B cell (primary cell): ENCODE results near the gene TGFBI. TPM values are rescaled to one million over a fixed set of nuclear protein-coding genes. Genes with fewer than 3 reads are reported as not detected.

Experiments used
- ATAC-seq: fragments of 200-7000 bp; cut with Tn5 transposase; one replicate; pipeline ENCODE4 v1.10.0; 2021; ENCODE audit warnings: low read depth, mild to moderate bottlenecking, moderate number of reproducible peaks, moderate library complexity
- CTCF ChIA-PET: fragments of 350-600 bp; sonication (Branson Sonifier 250); formaldehyde crosslinking; loops from one replicate; lab custom pipeline; 2021; ENCODE audit warnings: antibody characterized with exemption, inconsistent platforms; lab: Charles Lee
- POLR2A ChIA-PET: fragments of 350-600 bp; sonication (Branson Sonifier 250); formaldehyde crosslinking; loops from one replicate; lab custom pipeline; 2021; ENCODE audit warnings: antibody characterized with exemption; lab: Charles Lee
- DNase-seq: peaks from one replicate; pipeline ENCODE4 v3.0.0; 2013
- H2AFZ ChIP-seq: 2 replicates; pipeline ENCODE4 v1.6.1; 2012; ENCODE audit warnings: mild to moderate bottlenecking, low read depth, low read length; ENCODE audit not compliant: insufficient read depth, poor library complexity, severe bottlenecking
- H3K27ac ChIP-seq, 2 donors: 1 replicate in 1 of 2; 2 replicates in 1 of 2; pipeline ENCODE4 v1.5.1; 2012 to 2013; ENCODE audit warnings: low read length in 2 of 2, mild to moderate bottlenecking in 2 of 2, moderate library complexity in 1 of 2
- H3K27me3 ChIP-seq, 4 experiments: fragments of 200-600 bp in 1 of 4; sonication (generic) in 1 of 4; replicated peaks in 1 of 4; 1 replicate in 2 of 4; 2 replicates in 2 of 4; pipeline versions ENCODE4 v1.6.1 to v1.7.0; 2013 to 2016; ENCODE audit warnings: low read length in 3 of 4, mild to moderate bottlenecking in 2 of 4, mixed read lengths in 1 of 4, moderate library complexity in 1 of 4; ENCODE audit not compliant: insufficient read depth in 4 of 4, control insufficient read depth in 3 of 4; ENCODE audit errors: control extremely low read depth in 1 of 4
- H3K36me3 ChIP-seq, 2 experiments: replicated peaks in 1 of 2; 1 replicate in 1 of 2; 2 replicates in 1 of 2; pipeline versions ENCODE4 v1.6.1 to v1.7.1; 2013; ENCODE audit warnings: low read length in 1 of 2; ENCODE audit not compliant: insufficient read depth in 2 of 2, control insufficient read depth in 1 of 2; ENCODE audit errors: control extremely low read depth in 1 of 2, extremely low read depth in 1 of 2
- H3K4me1 ChIP-seq, 2 donors: fragments of 200-600 bp in 1 of 2; sonication (generic) in 1 of 2; 1 replicate in 1 of 2; 2 replicates in 1 of 2; pipeline versions ENCODE4 v1.5.1 to v1.6.1; 2013 to 2017; ENCODE audit warnings: low read length in 2 of 2; ENCODE audit not compliant: control insufficient read depth in 2 of 2, insufficient read depth in 2 of 2
- H3K4me2 ChIP-seq: replicated peaks from 2 replicates; pipeline ENCODE3; 2012; ENCODE audit warnings: mild to moderate bottlenecking, low read depth, low read length; ENCODE audit not compliant: poor library complexity, severe bottlenecking
- H3K4me3 ChIP-seq, 5 experiments: fragments of 200-600 bp in 1 of 5; sonication (generic) in 1 of 5; 1 replicate in 3 of 5; 2 replicates in 2 of 5; pipeline versions ENCODE4 v1.5.1 to v1.7.0; 2011 to 2016; ENCODE audit warnings: low read length in 4 of 5, mild to moderate bottlenecking in 4 of 5, low read depth in 2 of 5, control low read depth in 1 of 5, moderate library complexity in 1 of 5; ENCODE audit not compliant: insufficient read depth in 1 of 5; ENCODE audit errors: control extremely low read depth in 1 of 5, extremely low read depth in 1 of 5
- H3K79me2 ChIP-seq: fragments of 200-600 bp; sonication (generic); one replicate; pipeline ENCODE4 v1.6.0; 2016; ENCODE audit warnings: low read length; ENCODE audit not compliant: control insufficient read depth, insufficient read depth
- H3K9ac ChIP-seq: fragments of 200-600 bp; sonication (generic); 2 replicates; pipeline ENCODE4 v1.6.1; 2017; ENCODE audit warnings: mild to moderate bottlenecking, low read length, moderate library complexity
- H3K9me3 ChIP-seq, 3 donors: one replicate each; pipeline versions ENCODE4 v1.6.1 to v1.7.1; 2013; ENCODE audit warnings: low read length in 2 of 3; ENCODE audit not compliant: control insufficient read depth in 2 of 3, insufficient read depth in 1 of 3; ENCODE audit errors: control extremely low read depth in 1 of 3
- H4K20me1 ChIP-seq: 2 replicates; pipeline ENCODE4 v1.6.0; 2012; ENCODE audit warnings: mild to moderate bottlenecking, low read length; ENCODE audit not compliant: insufficient read depth, control insufficient read depth, poor library complexity, severe bottlenecking
- H3K27ac Mint-ChIP-seq: one replicate; pipeline ENCODE4 v1.8.0; 2021; ENCODE audit warnings: mixed read lengths
- H3K27me3 Mint-ChIP-seq: one replicate; pipeline ENCODE4 v1.8.0; 2021; ENCODE audit warnings: mixed read lengths
- H3K4me1 Mint-ChIP-seq: one replicate; pipeline ENCODE4 v1.8.0; 2021; ENCODE audit warnings: mixed read lengths
- H3K4me3 Mint-ChIP-seq: one replicate; pipeline ENCODE4 v1.8.0; 2021; ENCODE audit warnings: mixed read lengths
- H3K9me3 Mint-ChIP-seq: one replicate; pipeline ENCODE4 v1.8.0; 2022; ENCODE audit warnings: mixed read lengths; ENCODE audit not compliant: insufficient read depth
- CTCF ChIP-seq: fragments of 200-600 bp; IDR thresholded peaks from one replicate; pipeline ENCODE4 v1.8.0; 2022; ENCODE audit warnings: antibody characterized with exemption, mild to moderate bottlenecking
- EZH2 ChIP-seq: IDR thresholded peaks from 2 replicates; pipeline ENCODE4 v1.6.1; 2012; ENCODE audit warnings: borderline replicate concordance, low read depth, mild to moderate bottlenecking, moderate library complexity, low read length; ENCODE audit not compliant: insufficient read depth, poor library complexity, severe bottlenecking
- WGBS: methylation state at CpG from one replicate; pipeline ENCODE4 v1.1.5; 2013; ENCODE audit warnings: missing lambda C conversion rate; ENCODE audit not compliant: insufficient coverage; 5-methylcytosine and 5-hydroxymethylcytosine counted together
- intact Hi-C: fragments of 100-400 bp; cut with micrococcal nuclease; formaldehyde crosslinking; loops from one replicate; pipeline ENCODE4 v1.10.0; 2022
- polyA plus RNA-seq: library from polyadenylated mRNA; depleted of rRNA; stranded (reverse); fragments of >200 nt; gene quantifications from 2 replicates; pipeline ENCODE4 v1.2.3, GENCODE V29; 2012
- total RNA-seq, 2 donors: library from RNA; stranded (reverse); fragments of 120-200 nt in 1 of 2; gene quantifications; 1 replicate in 1 of 2; 2 replicates in 1 of 2; pipeline versions ENCODE4 v1.2.3 to v1.2.4, GENCODE V29; 2013 to 2022

The TGFBI gene
- total and polyA plus RNA-seq, 2 donors (not counting 1 experiment from before 2014, with no cell fraction given), result 3.7 to 4.5 TPM

- Mint-ChIP-seq H3K27ac (no peak overlapping the region), H3K4me1 (no peaks in the 10 kb centered on the region), H3K27me3 (peaks cover 4% of the 10 kb centered on the region), H3K4me3 (no peak overlapping the region), H3K9me3 (no peaks in the 10 kb centered on the region)
- ATAC-seq (no peak), DNase-seq (no peak)
- Histone ChIP-seq H3K4me2 (no peak overlapping the region), H4K20me1 (no peaks in the 10 kb centered on the region), H3K36me3 (no peaks in the 10 kb centered on the region), H3K4me3 (no peak overlapping the region), H2AFZ (no peak overlapping the region), H3K27me3 (no peaks in the 10 kb centered on the region), H3K79me2 (no peaks in the 10 kb centered on the region), H3K9me3 (no peaks in the 10 kb centered on the region), H3K9ac (no peak overlapping the region), H3K27ac (no peak overlapping the region), H3K4me1 (no peaks in the 10 kb centered on the region)
- no peak for TF ChIP-seq CTCF
- no peak for TF ChIP-seq EZH2
- WGBS, result 92% methylated on average over 6 of the region's 6 CpGs
- ChIA-PET CTCF (no interaction called here), POLR2A (no interaction called here)
- intact Hi-C loops, result loop anchor here (5.0 to 10.0 kb wide), 2 partner anchors 117 to 174 kb away; no protein-coding TSS in a partner anchor
These were observed 33.0 kb downstream of the TGFBI start for GRCh38 chr5:136061630-136062365.
